GM21526 (cell line): ENCODE results near the gene ASB1.

ENCODE experiments used
- ATAC-seq: cut with Tn5 transposase; IDR thresholded peaks from one replicate; pipeline ENCODE4 v1.9.1; 2021; ENCODE audit warnings: moderate library complexity; ENCODE audit not compliant: unreplicated experiment, low FRiP score

Gene ASB1

GRCh38 chr2:238489431-238489830, 62.7 kb downstream of the ASB1 start:
- no peak for ATAC-seq

- ATAC-seq: no peak
Measured at GRCh38 chr2:238489896-238490295, 63.2 kb downstream of the ASB1 start.

- ATAC-seq: no peak
Measured at GRCh38 chr2:238492840-238493239, 66.1 kb downstream of the ASB1 start.

GRCh38 chr2:238493411-238493810, 66.7 kb downstream of the ASB1 start:
- no peak for ATAC-seq

GRCh38 chr2:238493880-238494572, 67.3 kb downstream of the ASB1 start:
- no peak for ATAC-seq

- no peak for ATAC-seq
Measured at GRCh38 chr2:238494573-238494961, 67.8 kb downstream of the ASB1 start.

- no peak for ATAC-seq
Measured at GRCh38 chr2:238495422-238495821, 68.7 kb downstream of the ASB1 start.

GRCh38 chr2:238496756-238497609, 70.3 kb downstream of the ASB1 start:
- no peak for ATAC-seq

- ATAC-seq: no peak
Measured at GRCh38 chr2:238497610-238498005, 70.9 kb downstream of the ASB1 start.

- no peak for ATAC-seq
Measured at GRCh38 chr2:238498188-238498587, 71.5 kb downstream of the ASB1 start.

GRCh38 chr2:238498691-238499295, 72.1 kb downstream of the ASB1 start:
- no peak for ATAC-seq

- no peak for ATAC-seq
Measured at GRCh38 chr2:238499731-238500580, 73.2 kb downstream of the ASB1 start.

- ATAC-seq: no peak
Measured at GRCh38 chr2:238501311-238501710, 74.6 kb downstream of the ASB1 start.
